ENCODE measurements around the gene RIN1. TPM values are rescaled to one million over a fixed set of nuclear protein-coding genes. Genes with fewer than 3 reads are reported as not detected.

Gene RIN1
- total and polyA plus RNA-seq, 2 experiments from 2014 or later = 2.5 to 8.2 TPM

DNA sequence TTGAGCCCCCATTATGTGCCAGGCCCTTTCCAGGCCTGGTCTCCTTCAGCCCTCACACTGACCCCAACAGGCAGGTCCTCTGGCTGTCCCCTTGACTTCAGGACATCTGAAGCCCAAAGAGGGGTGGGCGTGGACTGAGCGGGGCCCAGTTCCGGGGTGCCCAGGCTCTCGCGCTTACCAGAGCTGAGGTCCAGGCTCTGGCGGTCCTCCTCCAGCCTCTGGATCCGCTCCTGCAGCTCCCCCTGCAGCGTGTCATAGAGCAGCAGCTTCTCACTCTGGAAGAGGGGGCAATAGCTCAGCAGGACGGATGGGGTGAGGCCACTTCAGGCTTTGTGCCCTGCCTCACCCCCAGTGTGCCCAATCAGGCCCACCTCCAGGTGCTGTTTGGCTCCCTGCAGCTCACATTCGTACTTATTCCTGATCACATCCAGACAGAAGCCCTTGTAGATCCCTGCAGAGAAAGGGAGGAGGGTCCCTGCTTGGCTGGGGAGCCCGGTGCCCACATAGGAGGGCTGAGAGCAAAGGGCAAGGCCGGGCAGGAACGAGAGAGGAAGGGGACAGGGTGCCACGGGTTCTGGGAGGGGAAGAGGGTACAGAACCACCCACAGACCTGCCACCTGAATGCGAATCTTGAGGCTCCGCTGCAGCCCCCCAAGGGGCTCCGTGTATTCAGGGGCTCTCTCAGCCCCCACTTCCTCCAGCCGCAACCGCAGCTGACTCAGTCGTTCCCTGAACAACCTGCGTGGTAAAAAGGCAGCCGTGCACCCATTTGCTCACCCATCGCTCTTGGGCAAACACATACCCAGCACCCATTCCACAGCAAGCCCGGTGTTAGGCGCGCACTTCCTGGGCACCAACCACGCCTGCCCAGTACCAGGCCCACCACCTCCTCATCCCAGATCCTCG lies 4.6 kb upstream of the RIN1 start:
- no peaks in the 10 kb centered on the region for H3K9me2 ChIP-seq (ENCODE audit: insufficient read depth)
- H3K36me3 ChIP-seq (ENCODE audit: insufficient read depth) = no peaks in the 10 kb centered on the region; the same call in 1 of the 2 replicates
- no peak overlapping the region for H2AFZ ChIP-seq
- H3K27me3 Mint-ChIP-seq (ENCODE audit: insufficient read depth, low read depth, poor library complexity) = peaks cover 20% of the 10 kb centered on the region
- H3K27me3 ChIP-seq (ENCODE audit: insufficient read depth) = no peaks in the 10 kb centered on the region
- peaks cover 3% of the 10 kb centered on the region; the same call in 1 of the 2 replicates for H4K20me1 ChIP-seq (replicated peaks; ENCODE audit: insufficient read depth)
- DNase-seq (ENCODE audit: low spot score) = no peak
- ATAC-seq = no peak
- no peak overlapping the region for H3K4me3 ChIP-seq
- H3K9me3 Mint-ChIP-seq = no peaks in the 10 kb centered on the region; the same call in 2 of the 3 replicates
- H3K4me3 Mint-ChIP-seq = no peak overlapping the region
- no peak overlapping the region for H3K4me2 ChIP-seq
- H3K36me3 Mint-ChIP-seq (ENCODE audit: low read depth) = peaks cover 25% of the 10 kb centered on the region
- H3F3A ChIP-seq (replicated peaks; ENCODE audit: low read depth) = peaks cover 16% of the 10 kb centered on the region; the same call in 1 of the 2 replicates
- no peak overlapping the region for H3K27ac Mint-ChIP-seq
- peaks cover 32% of the 10 kb centered on the region for H3K4me1 Mint-ChIP-seq
- H3K79me2 ChIP-seq (replicated peaks; ENCODE audit: insufficient read depth) = peaks cover 14% of the 10 kb centered on the region
- no peak overlapping the region for H3K27ac ChIP-seq (ENCODE audit: low read depth)
- TF ChIP-seq CTCF (conservative IDR thresholded peaks at IDR 0.05; ENCODE audit: low read depth in 2 of 2) (peak in 1 of 2 experiments; percentile 27; a peak in 2 of 4 replicates), STAT1 (IDR thresholded peaks at IDR 0.05; ENCODE audit: unreplicated experiment) (no peak)
- H3K4me1 ChIP-seq (ENCODE audit: insufficient read depth) = peaks cover 21% of the 10 kb centered on the region

DNA sequence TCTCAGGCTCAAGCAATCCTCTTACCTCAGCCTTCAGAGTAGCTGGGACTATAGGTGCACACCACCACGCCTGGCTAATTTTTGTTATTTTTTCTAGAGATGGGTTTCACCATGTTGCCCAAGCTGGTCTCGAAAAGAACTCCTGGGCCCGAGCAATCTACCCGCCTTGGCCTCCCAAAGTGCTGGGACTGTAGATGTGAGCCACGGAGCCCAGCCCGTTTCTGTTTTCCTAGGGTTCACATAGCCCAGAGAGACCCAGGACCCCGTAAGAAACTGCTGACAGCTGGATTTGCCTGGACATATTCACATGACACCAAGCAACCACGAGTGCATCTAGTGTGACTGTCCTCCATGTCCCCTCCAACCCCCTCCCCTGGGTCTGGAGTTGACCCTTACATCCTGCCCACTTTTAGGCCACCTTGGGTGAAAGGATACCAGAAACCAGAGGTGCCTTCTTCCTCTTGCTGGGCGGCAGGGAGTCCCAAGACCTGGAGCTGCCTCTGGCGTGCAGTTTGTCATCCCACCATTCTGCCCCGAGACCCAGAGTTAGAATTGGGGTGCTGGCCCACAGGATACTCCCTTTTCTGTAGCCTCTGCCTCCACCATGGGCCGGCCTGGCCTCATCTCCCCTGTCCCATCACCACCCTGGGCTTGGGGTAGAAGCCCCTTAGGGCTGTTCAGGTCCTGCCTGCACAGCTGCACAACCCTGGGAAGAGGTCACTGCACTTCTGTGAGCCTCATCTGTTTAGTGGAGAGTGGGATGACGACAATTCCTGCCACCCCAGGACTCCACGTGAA lies 3.7 kb upstream of the RIN1 start:
- Mint-ChIP-seq H3K36me3 (ENCODE audit: low read depth) (peaks cover 25% of the 10 kb centered on the region), H3K4me3 (no peak overlapping the region; the same call in 2 of the 3 replicates), H3K27ac (no peak overlapping the region), H3K9me3 (no peaks in the 10 kb centered on the region; the same call in 2 of the 3 replicates), H3K4me1 (peaks cover 31% of the 10 kb centered on the region), H3K27me3 (ENCODE audit: insufficient read depth, low read depth, poor library complexity) (peaks cover 14% of the 10 kb centered on the region)
- ATAC-seq (no peak), DNase-seq (ENCODE audit: low spot score) (no peak)
- no peak overlapping the region for H3K4me3 ChIP-seq
- H3K9me2 ChIP-seq (ENCODE audit: insufficient read depth) = no peaks in the 10 kb centered on the region
- no peak overlapping the region for H3K27ac ChIP-seq (ENCODE audit: low read depth)
- TF ChIP-seq EZH2 (IDR thresholded peaks at IDR 0.05; ENCODE audit: low read depth, unreplicated experiment) (no peak), NANOG (IDR thresholded peaks at IDR 0.05; ENCODE audit: borderline replicate concordance) (no peak), POLR2AphosphoS5 (IDR thresholded peaks at IDR 0.05; ENCODE audit: low read depth) (no peak)
- no peaks in the 10 kb centered on the region; the same call in 1 of the 2 replicates for H4K20me1 ChIP-seq (replicated peaks; ENCODE audit: insufficient read depth)
- peaks cover 14% of the 10 kb centered on the region for H3K79me2 ChIP-seq (replicated peaks; ENCODE audit: insufficient read depth)
- H3K4me2 ChIP-seq = no peak overlapping the region
- H3F3A ChIP-seq (replicated peaks; ENCODE audit: low read depth) = peaks cover 12% of the 10 kb centered on the region; the same call in 1 of the 2 replicates
- no peaks in the 10 kb centered on the region; the same call in 1 of the 2 replicates for H3K36me3 ChIP-seq (ENCODE audit: insufficient read depth)
- H3K27me3 ChIP-seq (ENCODE audit: insufficient read depth) = no peaks in the 10 kb centered on the region
- peaks cover 23% of the 10 kb centered on the region for H3K4me1 ChIP-seq (ENCODE audit: insufficient read depth)
- no peak overlapping the region for H2AFZ ChIP-seq
